HG02938 (cell line): ENCODE results near the gene PLCH1.

Source experiments
- ATAC-seq: cut with Tn5 transposase; IDR thresholded peaks from one replicate; pipeline ENCODE4 v1.9.1; 2021; ENCODE audit warnings: mild to moderate bottlenecking, moderate library complexity; ENCODE audit not compliant: unreplicated experiment

Gene PLCH1

DNA sequence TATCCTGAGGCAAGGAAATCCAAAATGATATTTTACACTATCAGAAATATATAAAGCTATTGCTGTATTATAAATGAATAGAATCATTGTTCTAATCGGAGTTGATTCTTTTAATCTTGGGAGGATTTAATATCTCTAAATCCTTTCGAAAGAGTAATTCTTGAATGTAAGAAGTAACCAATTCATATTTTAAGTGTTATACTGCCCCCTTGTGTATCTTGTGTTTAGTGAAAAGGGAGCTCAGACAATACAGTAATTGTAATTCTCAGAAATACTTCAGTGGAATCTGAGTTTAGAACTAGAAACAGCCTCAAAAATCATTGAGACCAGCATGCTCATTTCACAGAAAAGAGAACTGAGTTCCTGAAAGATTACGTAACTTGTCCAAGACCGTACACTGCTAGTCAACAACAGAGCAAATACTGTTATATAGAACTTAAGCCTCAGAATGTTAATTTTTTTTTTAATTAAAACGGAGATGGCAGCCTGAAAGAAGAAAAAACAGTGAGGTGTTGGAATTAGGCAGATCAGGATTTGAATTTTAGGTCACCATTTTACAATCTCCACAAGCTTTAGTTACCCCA is 42.9 kb downstream of the PLCH1 start:
- ATAC-seq: peak; percentile 78

GRCh38 chr3:155697542-155697941 is 47.3 kb downstream of the PLCH1 start:
- ATAC-seq: no peak

DNA sequence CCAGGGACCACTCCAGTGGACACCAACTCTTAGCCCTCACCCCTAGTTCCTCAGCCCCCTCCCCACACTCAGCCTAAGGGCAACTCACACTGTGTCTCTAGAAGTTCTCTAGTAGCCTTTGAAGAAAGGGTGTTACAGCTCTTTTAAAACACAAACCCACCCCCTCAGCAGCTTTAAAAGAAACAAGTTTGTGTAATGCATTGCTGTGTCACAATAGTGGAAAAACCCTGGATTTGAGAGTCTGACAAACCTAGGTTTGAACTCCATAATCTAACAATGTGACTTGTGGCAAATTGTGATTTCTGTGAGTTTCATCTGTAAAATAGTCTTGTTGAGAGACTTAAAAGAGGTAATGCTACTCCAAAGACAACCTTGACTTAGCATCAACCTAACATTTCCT is 54.0 kb downstream of the PLCH1 start:
- no peak for ATAC-seq

- no peak for ATAC-seq
These were observed 56.4 kb downstream of the PLCH1 start for GRCh38 chr3:155688481-155688880.

DNA sequence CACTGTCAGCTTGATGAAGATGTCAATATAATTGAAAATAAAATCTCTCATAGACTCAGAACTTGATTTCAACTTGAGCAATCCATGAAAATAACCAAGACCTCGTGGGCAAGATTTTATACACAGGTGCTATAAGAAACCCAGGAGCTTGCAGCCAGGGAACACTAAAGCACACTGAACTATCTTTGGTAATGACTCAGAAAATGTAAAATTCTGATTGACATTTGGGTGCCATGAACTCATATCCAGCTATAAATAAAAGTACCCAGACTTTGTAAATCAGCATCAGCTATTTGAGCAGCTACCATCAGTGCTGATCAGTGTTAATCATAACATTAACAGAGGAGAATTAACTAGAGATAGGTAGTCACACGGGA is 61.5 kb downstream of the PLCH1 start:
- ATAC-seq: no peak

GRCh38 chr3:155682426-155683343 is 62.2 kb downstream of the PLCH1 start:
- ATAC-seq: no peak

DNA sequence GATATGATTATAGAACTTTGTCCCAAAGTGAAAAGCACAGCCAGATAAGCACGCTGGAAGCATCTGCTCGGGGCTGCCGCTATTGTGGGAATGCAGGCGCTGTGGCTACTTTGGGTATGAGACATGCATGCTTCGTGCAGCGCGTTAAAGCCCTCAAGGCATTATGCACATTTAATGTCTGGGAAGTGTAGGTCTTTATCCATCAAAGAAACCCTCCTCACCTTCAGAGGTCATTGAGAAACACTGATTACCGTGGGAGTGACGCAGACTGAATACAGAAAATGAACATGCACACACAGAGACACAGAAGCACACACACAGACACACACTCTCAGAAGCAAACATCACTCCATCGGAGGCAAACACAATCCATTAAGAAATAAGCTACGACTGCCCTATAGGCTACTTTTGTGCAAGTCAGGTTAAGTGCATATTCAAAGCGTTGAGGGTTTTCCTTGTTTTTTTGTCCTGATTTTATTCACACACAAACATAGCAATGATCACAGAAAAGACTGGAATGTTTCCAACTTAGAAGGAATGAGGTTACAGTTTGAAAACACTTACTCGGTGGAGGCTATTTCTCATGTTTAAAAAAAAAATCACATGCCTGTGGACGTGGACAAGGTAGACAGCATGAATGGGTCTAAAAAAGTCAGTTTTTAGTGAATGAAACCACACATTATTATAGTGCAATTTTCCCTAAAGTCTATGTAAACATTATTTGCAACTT is 68.5 kb downstream of the PLCH1 start:
- ATAC-seq: no peak

DNA sequence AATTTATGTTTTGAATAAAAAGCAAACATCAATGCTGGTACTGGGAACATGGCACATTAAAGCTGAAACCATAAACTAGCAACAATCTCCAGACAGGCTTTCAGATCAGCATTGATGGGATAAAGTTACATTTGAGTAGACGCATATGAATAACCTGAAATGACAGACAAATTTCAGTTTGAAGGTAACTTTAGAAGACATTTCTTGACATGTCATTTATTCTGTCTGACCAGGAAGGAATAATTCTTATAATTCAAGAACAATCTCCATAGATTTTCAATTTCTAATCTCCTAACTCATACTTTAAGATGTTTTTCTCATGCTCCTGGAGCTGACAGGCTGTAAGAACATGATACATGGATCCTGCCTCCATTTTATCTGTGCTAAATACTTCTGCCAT is 69.8 kb downstream of the PLCH1 start:
- no peak for ATAC-seq

DNA sequence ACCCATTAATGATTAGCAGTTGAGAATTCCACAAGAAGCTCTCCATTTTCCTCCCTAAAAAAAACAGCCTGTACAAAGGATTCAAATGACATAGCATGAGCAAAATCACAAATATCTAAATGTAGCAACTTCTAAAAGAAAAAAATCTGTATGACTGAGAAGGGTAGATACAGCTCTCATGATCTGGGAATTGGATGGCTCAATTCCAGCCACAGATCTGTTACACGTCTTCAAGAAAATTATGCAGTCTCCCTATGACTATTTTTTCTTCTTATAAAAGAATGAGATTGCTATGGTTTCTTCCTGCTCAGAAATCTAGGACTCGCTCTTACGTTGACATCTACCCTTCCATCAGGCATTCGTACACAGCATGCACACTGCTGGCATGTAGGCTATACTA is 71.5 kb downstream of the PLCH1 start:
- ATAC-seq: no peak

DNA sequence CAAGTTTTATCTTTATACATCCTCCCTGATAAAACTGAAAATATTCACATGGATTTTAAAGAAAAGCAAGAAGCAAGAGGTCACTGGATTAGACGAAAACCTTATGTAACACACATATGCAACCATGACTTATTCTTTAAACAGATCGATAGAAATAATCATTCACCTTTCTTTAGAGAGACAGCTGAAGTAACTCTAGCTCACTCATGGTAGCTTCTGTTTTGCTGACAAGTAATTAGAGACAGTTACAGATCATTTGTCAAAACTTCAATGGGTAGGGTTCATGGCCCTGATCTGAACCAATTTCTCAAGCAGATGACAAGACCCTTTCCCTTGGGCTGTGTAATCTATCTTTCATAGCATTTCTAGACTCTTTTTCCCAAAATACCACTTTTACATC is 74.5 kb downstream of the PLCH1 start:
- no peak for ATAC-seq

DNA sequence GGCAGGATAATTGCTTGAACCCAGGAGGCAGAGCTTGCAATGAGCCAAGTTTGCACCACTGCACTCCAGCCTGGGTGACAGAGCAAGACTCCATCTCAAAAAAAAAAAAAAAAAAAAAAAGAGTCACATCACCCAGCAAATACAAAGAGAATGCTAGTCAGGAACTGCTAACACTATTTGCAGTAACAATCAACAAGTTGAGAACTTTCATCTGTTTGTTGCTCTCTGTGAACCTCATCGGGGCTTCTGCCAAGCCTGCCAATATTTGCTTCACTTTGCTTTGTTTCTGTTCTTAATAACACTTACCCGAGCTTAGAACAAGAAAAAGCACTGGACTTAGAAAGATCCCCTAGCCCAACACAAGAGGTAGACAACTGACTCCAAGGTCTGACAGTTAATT is 76.9 kb downstream of the PLCH1 start:
- no peak for ATAC-seq

DNA sequence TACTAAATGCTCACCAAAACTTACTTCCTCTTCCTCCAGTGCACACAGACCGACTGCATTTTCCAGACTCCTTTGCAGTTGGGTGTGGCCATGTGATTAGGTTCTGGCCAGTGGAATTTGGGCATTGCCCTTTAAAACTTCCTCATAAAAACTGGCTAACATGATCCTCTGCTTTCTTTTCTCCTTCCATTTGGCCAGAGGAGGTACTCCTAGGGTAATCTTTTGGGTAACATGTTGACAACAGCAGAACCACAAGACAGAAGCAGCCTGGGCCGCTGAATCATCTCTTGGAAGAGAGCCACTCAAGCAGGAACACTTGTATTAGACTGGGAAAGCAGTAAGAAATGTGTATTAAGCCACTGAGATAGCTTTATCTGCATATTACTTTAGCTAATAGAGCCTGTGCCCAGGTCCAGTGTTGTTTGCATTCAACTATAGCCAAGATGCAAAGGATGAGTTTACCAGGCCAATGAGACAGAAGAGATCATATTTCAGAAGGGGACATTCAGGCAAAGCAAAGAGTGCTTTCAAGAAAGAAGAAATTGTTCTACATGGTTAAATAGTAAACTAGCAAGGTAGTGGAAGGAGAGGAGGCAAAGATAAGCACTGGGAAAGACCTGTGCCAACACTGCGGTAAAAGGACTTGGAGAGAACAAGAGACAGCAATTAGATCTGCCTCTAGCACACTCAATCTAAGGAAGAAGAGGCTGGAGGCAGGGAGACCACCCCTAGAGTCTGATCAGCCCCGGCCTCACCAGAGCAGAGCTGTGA is 79.8 kb downstream of the PLCH1 start:
- ATAC-seq: no peak

GRCh38 chr3:155663467-155664212 is 81.2 kb downstream of the PLCH1 start:
- ATAC-seq: no peak

DNA sequence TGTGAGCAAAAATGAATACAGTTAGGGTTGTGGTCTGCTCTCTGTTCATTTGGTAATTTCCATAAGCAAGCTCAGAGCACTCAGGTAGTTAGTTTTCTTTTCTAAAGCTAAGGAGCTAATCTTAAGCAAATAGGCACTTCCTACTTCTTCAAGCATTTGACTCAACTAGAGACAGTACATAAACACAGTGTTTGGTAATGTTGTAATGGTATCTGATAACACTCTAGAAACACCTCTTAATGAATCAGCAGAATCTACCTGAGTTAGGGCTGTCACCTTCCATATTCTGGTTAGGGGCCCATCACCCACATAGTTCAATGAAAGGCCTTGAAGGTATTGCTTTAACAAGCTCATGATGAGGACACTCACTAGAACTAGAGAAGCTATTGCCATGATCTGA is 83.1 kb downstream of the PLCH1 start:
- no peak for ATAC-seq

DNA sequence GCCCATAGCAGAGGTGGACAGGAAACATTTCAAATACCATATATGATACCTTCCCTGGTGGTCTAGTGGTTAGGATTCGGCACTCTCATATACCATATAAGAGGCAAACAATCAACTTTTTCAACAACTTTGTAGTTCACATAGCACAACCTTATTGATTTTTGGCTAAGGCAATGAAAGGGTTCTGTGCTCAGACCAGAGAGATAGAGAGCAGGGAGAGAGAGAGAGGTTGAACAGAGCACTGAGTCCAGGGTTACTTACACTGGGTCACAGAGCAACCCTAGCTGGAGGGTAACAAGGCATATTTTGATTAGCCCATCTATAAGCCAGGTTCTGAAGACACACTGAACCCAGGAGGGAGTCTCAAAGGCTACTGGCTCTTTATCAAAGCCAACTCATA is 83.8 kb downstream of the PLCH1 start:
- no peak for ATAC-seq

DNA sequence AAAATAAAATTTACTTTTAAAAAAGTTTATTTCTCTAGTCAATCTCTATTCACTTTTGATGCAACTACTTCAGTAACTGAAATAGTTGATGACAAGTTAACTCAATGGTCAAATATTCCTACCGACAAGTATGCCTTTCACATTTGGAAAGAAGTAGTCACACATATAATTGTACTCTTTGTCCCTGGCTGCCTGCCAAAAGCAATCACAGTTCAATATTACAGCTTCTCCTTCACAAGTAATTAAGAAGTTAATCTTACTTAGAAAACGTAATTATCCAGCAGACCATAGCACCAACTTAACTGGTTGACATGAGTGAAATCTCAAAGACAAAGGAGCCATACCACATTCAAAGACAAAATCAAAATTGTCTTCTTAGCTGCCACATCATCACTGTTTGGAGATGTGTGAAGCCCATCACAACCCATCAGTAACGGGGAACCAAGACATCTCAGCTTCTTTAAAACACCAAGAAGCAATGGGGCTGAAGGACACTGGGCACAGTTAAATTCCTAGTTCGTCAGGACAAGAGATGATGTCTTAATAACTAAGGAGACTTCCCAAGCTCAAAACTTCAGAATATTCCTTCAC is 86.1 kb downstream of the PLCH1 start:
- no peak for ATAC-seq

DNA sequence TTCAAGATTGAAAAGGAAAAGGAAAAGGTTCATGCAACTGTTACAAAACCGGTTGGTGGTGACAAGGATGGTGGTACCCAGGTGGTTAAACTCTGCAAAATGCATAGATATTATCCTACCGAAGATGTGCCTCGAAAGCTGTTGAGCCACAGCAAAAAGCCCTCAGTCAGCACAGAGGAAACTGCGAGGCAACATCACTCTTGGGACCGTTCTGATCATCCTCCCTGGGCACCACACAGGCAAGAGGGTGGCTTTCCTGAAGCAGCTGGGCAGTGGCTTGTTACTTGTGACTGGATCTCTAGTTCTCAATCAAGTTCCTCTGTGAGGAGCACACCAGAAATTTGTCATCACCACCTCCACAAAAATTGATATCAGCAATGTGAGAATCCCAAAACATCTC is 86.9 kb downstream of the PLCH1 start:
- ATAC-seq: no peak

DNA sequence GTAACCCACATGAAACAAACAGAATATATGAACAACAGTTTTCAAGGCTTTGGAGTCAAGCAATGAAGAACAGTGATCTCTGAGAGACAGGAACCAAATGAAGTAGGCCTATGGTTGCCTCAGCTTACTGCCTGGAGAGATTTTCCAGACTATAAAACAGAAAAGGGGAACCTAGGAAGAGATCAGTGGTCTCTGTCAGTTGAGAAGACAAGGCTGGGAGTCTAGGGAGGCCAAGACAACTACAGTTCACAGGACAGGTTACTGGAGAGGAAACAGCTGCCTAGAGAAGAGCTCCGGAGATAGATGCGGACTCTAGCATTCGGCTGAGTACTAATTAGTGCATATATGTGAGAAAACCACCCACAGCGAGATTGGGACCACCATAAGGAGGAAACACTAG is 87.7 kb downstream of the PLCH1 start:
- ATAC-seq: no peak

- no peak for ATAC-seq
These were observed 88.4 kb downstream of the PLCH1 start for GRCh38 chr3:155656466-155656865.
